ENCODE data around the gene KIFAP3.
"Not testable (repeated sequence)": the region's sequence is repeated elsewhere in the genome, so short reads cannot be mapped to it uniquely, and the experiment has no call there.

The KIFAP3 gene

DNA sequence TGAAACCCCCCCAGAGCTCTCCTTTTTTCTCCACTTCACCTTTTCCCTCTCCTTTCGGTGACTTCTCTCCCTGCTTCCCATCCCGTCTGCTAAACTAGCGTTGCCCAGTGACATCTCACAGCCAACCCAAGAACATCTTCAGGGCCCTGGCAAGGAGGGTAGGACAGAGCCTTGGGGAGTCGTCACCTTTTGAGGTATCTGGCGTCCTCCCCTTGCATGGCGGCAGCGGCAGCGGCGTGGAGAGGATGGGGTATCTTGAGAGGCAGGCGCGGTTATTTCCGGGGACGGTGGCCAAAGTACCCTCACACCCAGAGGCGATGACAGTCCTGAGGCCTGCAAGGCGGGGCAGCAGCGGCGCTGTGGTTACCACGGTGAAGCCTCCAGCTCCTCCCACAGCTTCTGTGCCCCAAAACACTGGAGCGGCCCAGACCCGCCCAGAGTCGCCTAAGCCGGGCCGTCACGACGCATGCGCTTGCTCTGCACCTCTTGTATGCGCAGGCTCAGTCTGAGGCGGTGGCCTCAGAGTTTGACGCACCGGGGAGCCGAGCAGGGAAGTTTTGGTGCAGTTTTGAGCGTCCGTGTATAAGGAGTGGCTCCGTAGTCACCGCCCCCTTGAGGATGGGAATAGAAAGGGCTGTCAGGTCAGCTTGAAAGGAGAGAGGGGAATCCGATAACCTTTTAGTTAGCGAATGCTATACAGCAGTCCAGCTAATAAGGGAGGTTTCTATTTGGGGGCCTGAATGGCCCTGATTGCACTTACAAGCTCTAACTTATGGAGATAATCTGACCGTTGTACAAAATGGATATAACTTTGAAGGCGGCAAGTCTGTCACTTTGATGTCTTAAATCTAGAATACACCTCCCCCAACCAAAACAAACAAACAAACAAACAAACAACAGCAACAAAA, at the start of gene KIFAP3:
KIFAP3 (minus strand) TSS at position 446 of the 908 bp plus-strand sequence; CDS start at position 218, 228 bp downstream.
- peak; percentile 92 for DNase-seq

DNA sequence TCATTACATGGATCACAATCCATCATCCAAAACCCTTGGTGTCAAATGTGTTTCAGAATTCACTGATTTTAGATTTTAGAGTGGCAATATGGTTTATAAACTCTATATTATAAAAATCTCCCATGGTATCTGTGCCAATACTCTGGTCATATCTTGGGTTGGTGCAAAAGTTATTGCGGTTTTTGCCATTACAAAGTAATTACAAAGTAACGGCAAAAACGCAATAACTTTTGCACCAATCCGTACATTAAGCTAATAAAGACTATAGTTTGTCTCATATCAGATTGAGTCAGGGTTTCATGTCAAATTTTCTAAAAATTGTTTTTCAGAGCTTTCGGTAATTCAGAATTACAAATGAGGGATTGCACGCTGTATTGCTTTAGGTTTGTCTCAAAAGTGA, 47.9 kb upstream of the KIFAP3 start:
- no peak for DNase-seq

DNA sequence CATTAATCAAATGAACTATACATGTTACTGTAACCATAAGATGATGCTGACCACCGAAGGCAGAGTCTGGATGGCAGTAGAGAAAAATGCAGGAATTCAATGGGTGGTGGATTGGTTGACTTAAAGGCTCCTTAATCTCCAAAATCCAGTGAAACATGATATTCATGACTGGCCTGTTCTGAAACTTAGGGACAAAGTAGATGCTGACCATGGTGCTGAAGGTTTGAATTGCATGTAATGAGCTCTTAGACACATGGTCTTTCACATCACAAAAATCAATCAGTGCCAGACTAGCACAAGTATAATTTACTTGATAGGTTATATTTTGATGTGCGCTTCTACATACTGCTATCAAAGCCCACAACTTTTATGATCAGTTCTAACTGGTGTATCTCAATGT, 40.4 kb upstream of the KIFAP3 start:
- no peak for DNase-seq

GRCh38 chr1:170113140-170113539, 38.6 kb upstream of the KIFAP3 start:
- DNase-seq: not testable (repeated sequence)

DNA sequence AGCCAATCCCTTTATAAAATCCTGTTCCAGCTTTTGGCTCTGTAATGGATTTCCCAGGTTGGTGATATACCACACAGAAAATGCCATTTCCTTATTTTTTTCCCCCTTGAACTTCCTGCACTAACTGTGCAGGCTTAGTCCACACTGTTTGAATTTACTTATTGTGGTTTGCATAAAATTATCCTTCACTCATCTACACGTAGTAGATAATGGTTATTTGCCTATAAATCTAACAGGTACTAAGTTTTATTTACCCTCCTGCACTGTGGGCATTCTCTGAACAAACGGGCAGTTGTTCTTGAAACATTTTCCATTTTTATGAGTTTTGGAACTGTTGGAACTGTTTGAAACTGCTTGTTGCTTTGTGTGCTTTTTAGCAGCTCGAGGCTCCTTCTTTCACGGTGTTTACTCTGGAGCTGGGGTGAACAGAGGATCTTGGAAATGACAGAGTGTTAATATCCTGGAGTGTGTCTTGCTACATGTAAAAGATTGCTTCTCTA, 23.0 kb upstream of the KIFAP3 start:
- no peak for DNase-seq

DNA sequence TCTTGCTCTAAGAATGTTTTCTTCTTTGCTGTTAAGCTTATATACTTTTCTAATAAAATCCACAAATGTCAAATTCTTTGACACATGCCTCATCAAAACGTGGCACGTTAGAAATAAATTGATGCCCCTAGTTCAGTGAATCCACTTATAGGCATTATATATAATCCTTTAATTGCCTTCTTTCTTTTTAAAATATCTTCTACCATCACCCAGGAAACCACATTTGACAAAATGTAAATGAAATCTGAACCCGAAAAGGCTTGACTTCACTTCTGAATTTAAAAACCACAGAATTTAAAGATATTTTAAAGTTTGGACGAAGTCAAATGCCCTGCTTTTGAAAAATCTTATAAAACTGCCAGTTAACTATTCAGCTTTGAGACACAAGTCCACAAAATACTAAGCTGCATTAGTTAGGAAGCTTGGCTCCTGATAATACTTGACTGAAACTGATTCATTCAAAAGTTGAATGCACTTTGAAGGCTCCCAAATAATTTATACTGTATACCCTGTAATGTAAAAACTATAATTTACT, 22.4 kb upstream of the KIFAP3 start:
- no peak for DNase-seq

GRCh38 chr1:170095976-170096748, 21.7 kb upstream of the KIFAP3 start:
- no peak for DNase-seq

DNA sequence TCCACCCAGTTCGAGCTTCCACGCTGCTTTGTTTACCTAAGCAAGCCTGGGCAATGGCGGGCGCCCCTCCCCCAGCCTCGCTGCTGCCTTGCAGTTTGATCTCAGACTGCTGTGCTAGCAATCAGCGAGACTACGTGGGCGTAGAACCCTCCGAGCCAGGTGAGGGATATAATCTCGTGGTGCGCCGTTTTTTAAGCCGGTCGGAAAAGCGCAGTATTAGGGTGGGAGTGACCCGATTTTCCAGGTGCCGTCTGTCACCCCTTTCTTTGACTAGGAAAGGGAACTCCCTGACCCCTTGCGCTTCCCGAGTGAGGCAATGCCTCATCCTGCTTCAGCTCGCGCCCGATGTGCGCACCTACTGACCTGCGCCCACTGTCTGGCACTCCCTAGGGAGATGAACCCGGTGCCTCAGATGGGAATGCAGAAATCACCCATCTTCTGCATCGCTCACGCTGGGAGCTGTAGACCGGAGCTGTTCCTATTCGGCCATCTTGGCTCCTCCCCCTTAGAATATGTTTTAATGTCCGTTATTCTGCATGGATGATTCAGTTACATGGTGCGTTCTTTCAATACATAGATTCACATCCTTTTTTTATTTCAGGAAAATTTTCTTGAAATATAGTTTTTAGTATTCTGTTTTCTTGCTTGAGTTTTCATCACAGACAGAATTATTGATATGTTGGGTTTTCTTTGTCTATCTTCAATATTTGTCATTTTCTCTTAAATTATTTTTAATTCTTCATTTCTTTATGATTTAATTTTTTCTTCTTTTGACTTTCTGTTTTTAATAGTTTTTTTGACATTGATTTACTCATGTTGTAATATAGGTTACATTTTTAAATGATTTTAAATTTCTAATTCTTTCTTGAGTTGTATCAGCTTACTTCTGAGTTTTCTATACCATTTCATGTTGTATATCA, 20.5 kb upstream of the KIFAP3 start:
- not testable (repeated sequence) for DNase-seq

DNA sequence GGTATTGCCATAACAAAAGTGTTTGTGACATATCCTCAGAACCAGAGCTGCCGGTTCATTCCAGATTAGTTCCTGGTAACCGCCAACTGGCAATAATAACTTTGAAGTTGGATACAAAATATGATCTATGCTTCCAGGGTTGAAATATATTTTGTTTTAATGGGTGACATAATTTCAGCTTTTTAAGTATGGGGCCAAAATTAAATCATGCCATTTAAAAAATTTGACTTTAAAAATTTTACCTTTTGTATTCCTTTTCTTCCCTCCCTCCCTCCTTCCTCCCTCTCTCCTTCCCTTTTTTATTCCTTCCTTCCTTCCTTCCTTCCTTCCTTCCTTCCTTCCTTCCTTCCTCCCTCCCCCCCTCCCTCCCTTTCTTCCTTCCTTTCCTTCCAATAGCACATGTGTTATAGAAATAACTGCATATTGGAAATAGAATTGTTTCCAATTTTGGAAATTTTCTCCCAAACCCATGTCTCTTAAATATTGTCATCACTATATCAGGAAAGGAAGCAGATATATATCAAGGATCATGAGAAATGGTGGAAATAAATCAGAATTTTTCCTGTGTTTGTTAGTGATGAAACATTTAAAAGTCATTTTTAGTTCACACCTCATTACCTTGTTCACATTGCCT, 12.0 kb upstream of the KIFAP3 start:
- DNase-seq: no peak

- DNase-seq: no peak
Measured at GRCh38 chr1:170085091-170085490, 10.6 kb upstream of the KIFAP3 start.

GRCh38 chr1:170078610-170079189, 4.2 kb upstream of the KIFAP3 start:
- DNase-seq: no peak

- DNase-seq: no peak
Measured at GRCh38 chr1:170077926-170078325, 3.4 kb upstream of the KIFAP3 start.

GRCh38 chr1:170076952-170077351, 2.5 kb upstream of the KIFAP3 start:
- DNase-seq: not testable (repeated sequence)

- no peak for DNase-seq
Measured at GRCh38 chr1:170076199-170076598, 1.7 kb upstream of the KIFAP3 start.

- DNase-seq: no peak
Measured at GRCh38 chr1:170075186-170075585, 691 bp upstream of the KIFAP3 start.

DNA sequence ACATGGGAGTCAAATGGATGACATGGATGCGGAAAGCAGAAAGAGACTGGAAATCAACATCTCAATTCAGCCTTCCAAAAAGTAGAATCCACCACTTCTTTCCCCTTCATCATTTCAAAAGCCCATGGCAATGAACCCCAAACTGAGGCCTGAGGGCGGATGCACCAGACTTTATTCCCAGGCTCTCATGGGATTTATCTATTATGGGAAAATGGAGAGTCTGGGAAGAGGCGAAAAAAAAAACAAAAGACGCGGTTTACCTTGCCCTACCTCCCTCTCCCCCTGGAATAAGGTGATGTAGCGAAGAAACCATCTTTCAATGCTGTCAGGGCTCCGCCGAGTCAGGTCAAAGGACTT, 624 bp downstream of the KIFAP3 start:
- no peak for DNase-seq

DNA sequence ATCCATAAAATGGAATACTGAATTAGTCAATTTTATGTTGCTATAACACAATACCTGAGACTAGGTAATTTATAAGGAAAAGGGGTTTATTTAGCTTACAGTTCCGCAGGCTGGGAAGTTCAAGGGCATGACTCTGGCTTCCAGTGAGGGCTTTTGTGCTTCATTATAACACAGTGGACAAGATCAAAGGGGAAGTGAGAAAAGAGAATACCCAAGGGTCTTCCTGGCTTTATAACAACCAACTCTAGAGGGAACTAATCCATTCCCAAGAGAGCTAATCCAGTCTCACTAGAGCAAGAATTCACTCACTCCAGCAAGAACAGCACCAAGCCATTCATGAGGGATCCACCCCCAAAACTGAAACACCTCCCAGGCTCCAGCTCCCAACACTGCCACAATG, 3.1 kb downstream of the KIFAP3 start:
- no peak for DNase-seq

- DNase-seq: no peak
Measured at GRCh38 chr1:170068923-170069322, 5.6 kb downstream of the KIFAP3 start.

GRCh38 chr1:170067253-170067819, 7.2 kb downstream of the KIFAP3 start:
- no peak for DNase-seq

DNA sequence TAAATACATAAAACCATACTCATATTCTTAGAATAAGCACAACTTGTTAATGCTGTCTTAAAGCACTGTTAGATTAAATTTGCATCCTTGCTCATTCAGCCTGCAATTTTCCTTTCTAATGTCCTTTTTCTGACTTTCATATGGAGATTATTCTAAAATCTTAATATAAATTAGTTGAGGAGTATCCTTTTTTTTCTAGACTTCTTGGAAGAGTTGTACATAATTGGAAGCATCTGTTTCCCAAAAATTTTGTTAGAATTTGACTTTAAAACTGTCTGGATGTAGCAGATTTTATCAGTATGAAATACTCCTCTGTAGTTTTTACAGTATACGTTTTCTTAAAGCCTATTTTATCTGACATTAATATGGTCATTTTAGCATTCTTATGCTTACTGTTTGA, 9.7 kb downstream of the KIFAP3 start:
- no peak for DNase-seq

Measured in stimulated activated CD4-positive, alpha-beta T cell treated with anti-CD3 and anti-CD28 coated beads, Interleukin-4, amount 100 ng/mL, for 1 hour (primary cell).